Erythroblast (primary cell): Measurements from ENCODE around the gene TBC1D1.

Experiments used
- DNase-seq, 2 experiments: peaks; one replicate each; lab custom pipeline; 2025; lab: John Stamatoyannopoulos, UW
- GATA1 ChIP-seq: IDR thresholded peaks from 2 replicates; pipeline ENCODE4 v1.6.1; 2011; ENCODE audit warnings: low read depth, mild to moderate bottlenecking, control low read depth, low read length, moderate library complexity
- POLR2A ChIP-seq: IDR thresholded peaks from 2 replicates; pipeline ENCODE4 v1.6.1; 2011; ENCODE audit warnings: mild to moderate bottlenecking, low read length

The TBC1D1 gene

GRCh38 chr4:38133711-38134480, 243.0 kb downstream of the TBC1D1 start:
- TF ChIP-seq POLR2A (no peak), GATA1 (no peak)
- DNase-seq: no peak

GRCh38 chr4:38135201-38135600, 244.3 kb downstream of the TBC1D1 start:
- no peak for DNase-seq
- TF ChIP-seq GATA1: no peak
- no peak for TF ChIP-seq POLR2A

GRCh38 chr4:38136604-38137003, 245.7 kb downstream of the TBC1D1 start:
- no peak for DNase-seq
- TF ChIP-seq GATA1 (no peak), POLR2A (no peak)

GRCh38 chr4:38137080-38137479, 246.2 kb downstream of the TBC1D1 start:
- DNase-seq: no peak
- no peak for TF ChIP-seq GATA1
- TF ChIP-seq POLR2A: no peak

GRCh38 chr4:38138363-38138762, 247.5 kb downstream of the TBC1D1 start:
- TF ChIP-seq GATA1 (no peak), POLR2A (no peak)
- DNase-seq: no peak

GRCh38 chr4:38139187-38139586, 248.3 kb downstream of the TBC1D1 start:
- no peak for TF ChIP-seq GATA1
- no peak for TF ChIP-seq POLR2A
- no peak for DNase-seq

- DNase-seq: no peak
- TF ChIP-seq GATA1 (no peak), POLR2A (no peak)
These were observed 249.8 kb downstream of the TBC1D1 start for GRCh38 chr4:38140643-38141203.

- TF ChIP-seq POLR2A (no peak), GATA1 (no peak)
These were observed 251.1 kb downstream of the TBC1D1 start for GRCh38 chr4:38141808-38142500.

GRCh38 chr4:38144031-38144430, 253.1 kb downstream of the TBC1D1 start:
- no peak for DNase-seq
- TF ChIP-seq GATA1: no peak
- no peak for TF ChIP-seq POLR2A

More at GRCh38 chr4:38141808-38142500, 251.1 kb downstream of the TBC1D1 start:
- no peak for DNase-seq

- DNase-seq: no peak
- TF ChIP-seq POLR2A (no peak), GATA1 (no peak)
These were observed 254.3 kb downstream of the TBC1D1 start for GRCh38 chr4:38145033-38145678.

- DNase-seq: no peak
- TF ChIP-seq GATA1: no peak
These were observed 254.9 kb downstream of the TBC1D1 start for GRCh38 chr4:38145741-38146140.

GRCh38 chr4:38146383-38146782, 255.5 kb downstream of the TBC1D1 start:
- DNase-seq: no peak
- TF ChIP-seq GATA1 (no peak), POLR2A (no peak)

- DNase-seq: no peak
- no peak for TF ChIP-seq GATA1
- no peak for TF ChIP-seq POLR2A
These were observed 258.6 kb downstream of the TBC1D1 start for GRCh38 chr4:38149472-38149996.

- TF ChIP-seq POLR2A (no peak), GATA1 (no peak)
- DNase-seq: no peak
These were observed 259.2 kb downstream of the TBC1D1 start for GRCh38 chr4:38149997-38150671.
